IPS-18c (cell line): ENCODE results near the gene KRTAP10-1.
"Not testable (repeated sequence)": the region's sequence is repeated elsewhere in the genome, so short reads cannot be mapped to it uniquely, and the experiment has no call there.

Source experiments
- H3K4me3 ChIP-seq: 2 replicates; pipeline ENCODE4 v1.7.0; 2013; ENCODE audit warnings: low read depth, mild to moderate bottlenecking, low read length, moderate library complexity; ENCODE audit not compliant: insufficient read depth
- H3K9me3 ChIP-seq: one replicate; pipeline ENCODE4 v1.6.1; 2013; ENCODE audit warnings: mild to moderate bottlenecking, low read length, moderate library complexity; ENCODE audit not compliant: control insufficient read depth, insufficient read depth

KRTAP10-1 gene

DNA sequence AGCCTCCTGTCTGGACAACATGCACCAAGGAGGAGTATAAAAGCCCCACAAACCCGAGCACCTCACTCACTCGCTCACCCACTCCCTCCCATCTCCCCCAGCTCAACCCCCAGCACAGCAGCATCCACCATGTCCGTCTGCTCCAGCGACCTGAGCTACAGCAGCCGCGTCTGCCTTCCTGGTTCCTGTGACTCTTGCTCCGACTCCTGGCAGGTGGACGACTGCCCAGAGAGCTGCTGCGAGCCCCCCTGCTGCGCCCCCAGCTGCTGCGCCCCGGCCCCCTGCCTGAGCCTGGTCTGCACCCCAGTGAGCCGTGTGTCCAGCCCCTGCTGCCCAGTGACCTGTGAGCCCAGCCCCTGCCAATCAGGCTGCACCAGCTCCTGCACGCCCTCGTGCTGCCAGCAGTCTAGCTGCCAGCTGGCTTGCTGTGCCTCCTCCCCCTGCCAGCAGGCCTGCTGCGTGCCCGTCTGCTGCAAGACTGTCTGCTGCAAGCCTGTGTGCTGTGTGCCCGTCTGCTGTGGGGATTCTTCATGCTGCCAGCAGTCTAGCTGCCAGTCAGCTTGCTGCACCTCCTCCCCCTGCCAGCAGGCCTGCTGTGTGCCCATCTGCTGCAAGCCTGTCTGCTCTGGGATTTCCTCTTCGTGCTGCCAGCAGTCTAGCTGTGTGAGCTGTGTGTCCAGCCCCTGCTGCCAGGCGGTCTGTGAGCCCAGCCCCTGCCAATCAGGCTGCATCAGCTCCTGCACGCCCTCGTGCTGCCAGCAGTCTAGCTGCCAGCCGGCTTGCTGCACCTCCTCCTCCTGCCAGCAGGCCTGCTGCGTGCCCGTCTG is 33.8 kb upstream of the KRTAP10-1 start, which contains the start of gene KRTAP10-4:
Gene KRTAP10-4, plus strand, starts transcription at position 100 of the 827 bp plus-strand sequence. Its CDS starts 30 bp downstream, at position 130.
- H3K4me3 ChIP-seq, H3K9me3 ChIP-seq: not testable (repeated sequence)

DNA sequence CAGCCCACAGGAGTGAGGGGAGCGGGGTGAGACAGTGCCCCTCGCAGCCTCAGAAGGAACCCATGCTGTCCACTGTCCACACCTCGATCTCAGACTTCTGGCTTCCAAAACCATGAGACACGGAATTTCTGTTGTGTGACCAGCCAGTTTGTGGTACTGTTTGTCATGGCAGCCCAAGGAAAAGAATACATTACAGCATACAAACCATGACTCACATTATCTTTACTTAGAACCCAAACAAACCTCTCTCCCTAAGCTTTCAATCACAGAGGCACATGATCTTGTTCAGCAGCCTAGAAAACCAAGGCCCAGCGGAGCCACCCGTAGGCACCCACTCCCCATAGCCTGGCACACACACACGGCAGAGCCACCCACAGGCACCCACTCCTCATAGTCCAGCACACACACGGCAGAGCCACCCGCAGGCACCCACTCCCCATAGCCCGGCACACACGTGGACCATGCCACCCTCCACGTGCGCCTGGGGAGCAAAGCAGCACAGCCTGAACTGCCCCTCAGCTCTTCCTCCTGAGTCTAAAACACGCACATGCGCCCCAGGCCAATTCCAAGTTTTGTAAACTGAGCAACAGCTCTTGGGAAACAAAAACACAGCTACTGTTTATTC is 33.1 kb upstream of the KRTAP10-1 start:
- H3K4me3 ChIP-seq, result no peak overlapping the region
- peaks cover 3% of the 10 kb centered on the region for H3K9me3 ChIP-seq

DNA sequence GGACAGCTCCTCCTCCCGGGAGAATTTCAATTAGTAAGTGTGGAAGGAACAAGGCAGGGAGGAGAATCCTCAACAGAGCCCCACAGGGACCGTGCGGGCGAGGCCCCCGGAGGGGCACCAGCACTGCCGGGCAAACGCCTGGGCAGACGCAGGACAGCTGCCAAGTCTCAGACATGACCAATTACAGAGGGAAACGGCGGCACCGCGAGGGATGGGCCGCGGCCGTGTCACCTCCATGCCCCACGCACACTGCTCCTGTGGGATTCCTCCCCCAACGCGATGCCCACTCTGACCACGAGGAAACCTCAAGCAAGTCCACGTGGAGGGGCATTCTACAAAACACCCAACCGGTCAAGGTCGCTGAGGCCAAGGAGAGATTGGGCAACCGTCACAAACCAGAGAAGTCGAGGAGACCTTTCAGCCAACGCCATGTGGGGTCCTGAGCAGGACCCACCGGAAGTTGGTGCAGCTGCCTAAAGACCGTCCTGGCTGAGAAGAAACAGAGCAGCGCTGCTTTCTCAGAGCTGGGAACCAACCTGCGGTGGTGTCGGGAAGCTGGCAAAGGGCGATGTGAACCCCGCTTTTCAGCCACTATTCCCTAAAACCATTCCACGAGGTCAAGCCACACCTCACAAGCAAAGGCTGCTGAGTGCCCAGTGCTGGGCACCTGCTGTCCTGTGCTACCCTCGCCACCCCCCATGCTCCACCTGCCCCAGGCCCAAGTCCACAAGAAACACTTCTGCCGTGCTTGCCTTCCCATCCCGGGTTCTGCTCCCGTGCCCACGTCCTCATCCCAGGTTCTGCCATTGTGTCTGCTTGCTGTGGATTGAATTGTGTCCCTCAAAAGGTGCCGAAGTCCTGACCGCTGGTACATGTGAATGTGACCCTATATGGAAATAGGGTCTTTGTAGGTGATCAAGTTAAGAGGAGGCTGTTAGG is 32.1 kb upstream of the KRTAP10-1 start:
- Histone ChIP-seq H3K4me3 (no peak overlapping the region), H3K9me3 (no peaks in the 10 kb centered on the region)

DNA sequence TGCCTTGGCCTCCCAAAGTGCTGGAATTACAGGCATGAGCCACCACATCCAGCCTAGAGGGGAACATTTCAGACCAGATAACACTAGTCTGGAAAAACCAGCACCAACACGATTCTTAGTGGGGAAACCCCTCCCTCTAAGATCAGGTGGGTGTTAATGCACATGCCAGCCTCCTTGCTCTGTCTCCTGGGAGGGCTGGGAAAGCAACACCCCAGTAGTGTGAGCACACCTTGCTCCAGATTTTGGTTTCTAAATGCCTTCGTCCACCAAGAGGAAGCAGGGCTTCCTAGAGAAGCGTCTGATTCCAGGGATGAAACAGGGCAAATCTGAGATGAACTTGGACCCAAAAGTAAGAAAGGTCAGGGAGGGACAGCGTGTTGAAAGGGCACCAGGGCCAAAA is 31.3 kb upstream of the KRTAP10-1 start:
- H3K4me3 ChIP-seq, result no peak overlapping the region
- no peaks in the 10 kb centered on the region for H3K9me3 ChIP-seq

DNA sequence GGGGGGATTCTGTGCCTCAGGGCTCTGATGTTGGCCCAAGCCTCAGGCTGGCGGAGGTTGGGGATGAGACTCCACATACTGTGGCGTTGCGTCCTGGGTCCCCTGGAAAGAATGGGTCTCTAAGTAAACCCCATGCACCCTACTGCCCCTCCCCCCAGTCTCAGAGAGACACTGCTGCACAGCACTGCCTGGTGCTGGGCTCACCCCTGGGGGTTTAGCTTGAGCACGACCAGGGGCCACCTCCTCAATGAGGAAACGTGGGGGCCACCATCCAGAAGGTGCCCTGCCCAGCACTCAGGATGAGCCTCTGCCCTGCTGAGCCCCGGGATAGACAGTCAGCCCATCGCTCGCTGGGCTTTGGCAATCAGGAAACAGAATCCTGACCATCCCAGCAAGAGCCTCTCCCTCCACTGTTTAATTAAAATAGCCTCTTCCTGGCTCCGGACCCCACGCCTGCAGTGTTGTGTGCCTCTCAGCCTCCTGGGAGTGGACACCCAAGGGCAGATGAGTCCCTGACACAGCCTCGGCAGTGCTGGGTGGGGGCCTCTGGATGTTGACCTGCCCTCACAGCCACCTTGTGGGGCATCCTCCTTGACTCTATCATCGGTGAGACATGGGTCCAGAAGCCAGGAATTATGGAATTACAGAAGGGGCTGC is 30.0 kb upstream of the KRTAP10-1 start:
- no peak overlapping the region for H3K4me3 ChIP-seq

DNA sequence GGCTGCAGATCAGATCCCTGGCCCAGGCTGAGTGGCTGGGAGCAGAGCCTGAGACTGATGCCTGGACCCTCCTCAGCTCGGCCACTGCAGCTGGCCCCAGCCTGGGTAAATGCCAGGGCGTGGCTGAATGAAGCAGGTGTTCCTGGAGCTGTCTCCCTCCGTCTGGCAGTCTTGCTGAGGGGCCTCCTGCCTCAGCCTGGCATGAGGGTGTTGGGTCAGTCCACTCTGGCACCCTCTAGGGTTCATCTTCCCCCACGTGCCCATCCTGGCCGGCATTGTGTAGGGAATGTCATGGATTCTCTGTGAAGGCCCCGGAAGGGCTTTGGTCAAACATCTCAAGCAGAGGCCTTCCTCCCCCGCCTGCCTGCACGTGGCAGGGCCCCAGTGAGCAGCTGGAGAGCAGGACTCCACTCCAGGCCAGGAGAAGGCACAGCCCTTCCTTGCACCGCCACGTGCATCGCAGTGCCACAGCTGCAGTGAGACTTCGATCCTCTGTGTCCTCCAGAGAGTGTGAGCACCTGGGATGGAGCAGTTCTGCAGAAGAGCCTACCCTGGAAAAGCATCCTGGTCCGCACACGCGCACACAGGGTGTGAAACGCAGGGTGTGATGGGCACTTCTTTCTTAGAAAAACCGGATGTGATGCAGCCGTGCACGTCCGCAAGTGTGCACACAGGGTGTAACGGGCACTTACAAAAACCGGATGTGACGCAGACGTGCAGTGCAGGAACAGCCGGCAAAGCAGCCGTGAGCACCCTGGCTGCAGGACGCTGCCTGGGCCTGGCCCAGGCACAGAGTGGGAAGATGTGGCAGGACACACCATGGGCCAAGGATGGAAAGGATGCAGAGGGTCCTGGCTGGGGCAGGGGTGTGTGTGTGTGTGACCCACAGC is 28.9 kb upstream of the KRTAP10-1 start:
- H3K4me3 ChIP-seq, result no peak overlapping the region; the same call in 1 of the 2 replicates

More for the DNA sequence above, 30.0 kb upstream of the KRTAP10-1 start:
- no peaks in the 10 kb centered on the region for H3K9me3 ChIP-seq

DNA sequence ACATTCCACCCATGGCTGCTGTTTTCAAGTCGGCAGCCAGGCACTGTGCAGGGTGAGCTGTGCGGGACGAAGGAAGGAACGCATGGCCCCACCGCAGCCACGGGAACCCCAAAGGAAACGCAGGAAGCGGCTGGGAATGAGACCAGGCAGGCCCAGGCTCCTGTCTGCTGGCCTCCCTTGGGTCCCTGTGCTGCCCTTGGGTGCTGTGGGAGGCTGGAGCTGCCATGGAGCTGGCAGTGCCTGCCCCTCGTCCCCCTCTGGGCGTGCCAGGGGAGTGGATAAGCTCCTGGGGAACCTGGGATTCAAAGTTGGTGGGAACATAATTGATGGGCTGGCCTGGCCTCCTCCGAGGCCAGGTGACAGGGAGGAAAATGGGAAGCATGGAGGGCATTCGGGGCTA is 28.3 kb upstream of the KRTAP10-1 start:
- Histone ChIP-seq H3K9me3 (no peaks in the 10 kb centered on the region), H3K4me3 (no peak overlapping the region)

More for the DNA sequence above, 28.9 kb upstream of the KRTAP10-1 start:
- H3K9me3 ChIP-seq, result no peaks in the 10 kb centered on the region

DNA sequence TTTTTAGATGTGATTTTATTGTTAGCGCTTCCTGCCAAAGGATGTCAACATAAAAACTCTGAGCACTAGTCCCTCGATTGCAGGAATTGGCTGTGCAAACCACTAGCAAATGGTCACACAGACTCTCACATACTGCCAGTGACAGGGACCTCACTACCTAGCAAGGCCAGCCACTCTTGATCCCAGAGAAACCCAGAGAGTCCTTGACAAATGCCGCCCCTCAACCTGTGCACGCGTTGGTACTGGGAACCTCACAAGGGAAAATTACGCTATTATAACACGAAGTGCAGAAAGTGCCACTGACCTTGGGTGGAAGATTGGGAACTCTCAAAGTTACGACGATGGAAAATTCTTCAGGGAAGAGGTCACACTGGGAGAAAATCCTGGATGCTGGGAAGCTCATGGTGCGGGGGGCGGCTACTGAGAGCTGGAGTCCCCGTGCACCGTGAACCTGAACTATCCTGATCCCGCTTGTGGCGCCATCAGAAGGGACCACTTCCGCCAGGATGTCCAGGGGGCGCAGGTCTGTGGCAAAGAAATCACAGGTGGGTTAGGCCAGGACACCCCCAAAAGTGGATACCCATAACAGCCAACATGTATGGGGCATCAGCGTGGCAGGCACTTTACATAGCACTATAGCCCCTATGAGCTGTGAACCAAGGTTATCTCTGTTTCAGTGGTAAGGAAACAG is 27.6 kb upstream of the KRTAP10-1 start:
- H3K4me3 ChIP-seq, result no peak overlapping the region
- H3K9me3 ChIP-seq, result no peaks in the 10 kb centered on the region

DNA sequence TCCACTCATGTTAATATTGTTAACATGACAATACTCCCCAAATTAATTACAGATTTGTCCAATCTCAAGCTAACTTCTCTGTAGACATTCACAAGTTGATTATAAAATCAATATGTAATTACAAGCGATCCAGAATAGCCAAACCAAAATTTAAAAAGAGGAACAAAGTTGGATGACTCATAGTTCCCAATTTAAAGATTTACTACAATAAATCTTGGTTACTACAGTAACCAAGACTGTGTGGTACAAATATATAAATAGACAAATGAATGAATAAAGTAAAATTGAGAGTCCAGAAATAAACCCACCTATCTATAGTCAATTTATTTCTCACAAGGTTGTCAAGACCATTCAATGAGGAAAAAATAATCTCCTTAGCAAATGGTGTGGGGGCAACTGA is 26.4 kb upstream of the KRTAP10-1 start:
- H3K9me3 ChIP-seq, result no peaks in the 10 kb centered on the region
- H3K4me3 ChIP-seq, result no peak overlapping the region

DNA sequence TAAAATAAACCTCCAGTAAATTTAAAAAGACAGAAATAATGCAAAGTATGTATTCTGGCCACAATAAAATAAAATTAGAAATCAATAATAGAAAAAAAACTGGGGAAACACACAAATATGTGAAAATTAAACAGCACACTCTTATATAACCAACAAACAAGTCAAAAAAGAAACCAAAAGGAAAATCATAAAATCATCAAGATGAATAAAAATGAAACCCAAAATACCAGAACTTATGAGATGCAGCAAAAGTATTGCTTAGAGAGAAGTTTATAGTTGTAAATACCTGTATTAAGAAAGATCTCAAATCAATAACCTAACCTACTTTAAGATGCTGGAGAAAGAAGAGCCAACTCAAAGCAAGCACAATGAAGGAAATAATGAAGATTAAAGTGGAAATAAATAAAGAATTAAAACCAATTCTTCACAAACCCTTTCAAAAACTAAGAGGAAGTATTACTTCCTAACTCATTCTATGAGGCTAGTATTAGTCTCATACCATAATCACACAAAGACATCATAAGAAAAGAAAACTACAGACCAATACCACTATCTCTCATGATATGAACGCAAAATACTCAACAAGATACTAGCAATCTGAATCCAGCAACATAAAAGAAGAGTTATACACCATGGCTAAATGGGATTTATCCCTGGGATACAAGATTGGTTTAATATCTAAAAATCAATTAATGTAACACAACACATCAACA is 25.0 kb upstream of the KRTAP10-1 start:
- Histone ChIP-seq H3K4me3 (no peak overlapping the region), H3K9me3 (no peaks in the 10 kb centered on the region)

DNA sequence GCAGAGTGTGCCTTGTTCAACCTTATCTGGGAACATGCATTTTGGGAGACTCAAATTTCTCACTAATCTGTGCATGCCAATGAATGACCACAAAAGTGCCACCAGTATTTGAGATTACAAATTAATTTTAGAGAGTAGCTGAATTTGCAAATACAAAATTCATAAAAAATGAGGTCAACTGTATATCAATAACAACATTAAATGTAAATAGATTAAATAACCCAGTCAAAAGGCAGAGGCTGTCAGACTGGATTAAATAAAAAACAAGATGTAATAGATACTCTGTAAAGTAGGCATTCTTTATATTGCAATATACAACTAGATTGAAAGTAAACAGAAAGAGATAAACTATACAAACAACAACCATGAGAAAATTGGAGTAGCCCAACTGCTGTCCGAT is 24.1 kb upstream of the KRTAP10-1 start:
- no peak overlapping the region for H3K4me3 ChIP-seq
- no peaks in the 10 kb centered on the region for H3K9me3 ChIP-seq

DNA sequence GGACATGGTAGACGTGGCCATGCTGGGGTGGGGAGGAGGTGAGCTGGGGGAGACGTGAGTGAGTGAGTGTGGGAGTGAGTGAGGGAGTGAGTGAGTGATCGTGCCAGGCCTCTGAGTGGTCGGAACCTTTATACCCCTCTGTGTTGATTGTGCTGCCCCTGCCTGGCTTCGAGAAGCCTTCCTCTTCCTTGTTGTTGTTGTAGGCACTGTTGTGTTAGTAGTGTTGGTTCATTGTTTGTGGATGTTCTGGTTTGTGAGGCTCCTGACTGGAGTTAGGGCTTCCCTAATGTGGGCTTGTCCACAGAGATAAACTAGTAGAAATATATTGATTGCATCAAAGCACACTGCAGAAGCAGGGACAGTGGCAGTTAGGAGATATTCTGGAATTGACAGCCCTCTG is 18.7 kb upstream of the KRTAP10-1 start, which contains the start of gene KRTAP10-3:
Gene KRTAP10-3, minus strand, starts transcription at position 101 of the 400 bp plus-strand sequence. Its CDS starts 80 bp downstream, at position 21.
- H3K4me3 ChIP-seq, result no peak within 1 kb of the TSS
- peaks cover 2% of the 10 kb centered on the region for H3K9me3 ChIP-seq

DNA sequence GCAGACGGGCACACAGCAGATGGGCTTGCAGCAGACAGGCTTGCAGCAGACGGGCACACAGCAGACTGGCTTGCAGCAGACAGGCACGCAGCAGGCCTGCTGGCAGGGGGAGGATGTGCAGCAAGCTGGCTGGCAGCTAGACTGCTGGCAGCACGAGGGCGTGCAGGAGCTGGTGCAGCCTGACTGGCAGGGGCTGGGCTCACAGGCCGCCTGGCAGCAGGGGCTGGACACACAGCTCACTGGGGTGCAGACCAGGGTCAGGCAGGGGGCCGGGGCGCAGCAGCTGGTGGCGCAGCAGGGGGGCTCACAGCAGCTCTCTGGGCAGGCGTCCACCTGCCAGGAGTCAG is 18.3 kb upstream of the KRTAP10-1 start:
- H3K4me3 ChIP-seq, H3K9me3 ChIP-seq: not testable (repeated sequence)

DNA sequence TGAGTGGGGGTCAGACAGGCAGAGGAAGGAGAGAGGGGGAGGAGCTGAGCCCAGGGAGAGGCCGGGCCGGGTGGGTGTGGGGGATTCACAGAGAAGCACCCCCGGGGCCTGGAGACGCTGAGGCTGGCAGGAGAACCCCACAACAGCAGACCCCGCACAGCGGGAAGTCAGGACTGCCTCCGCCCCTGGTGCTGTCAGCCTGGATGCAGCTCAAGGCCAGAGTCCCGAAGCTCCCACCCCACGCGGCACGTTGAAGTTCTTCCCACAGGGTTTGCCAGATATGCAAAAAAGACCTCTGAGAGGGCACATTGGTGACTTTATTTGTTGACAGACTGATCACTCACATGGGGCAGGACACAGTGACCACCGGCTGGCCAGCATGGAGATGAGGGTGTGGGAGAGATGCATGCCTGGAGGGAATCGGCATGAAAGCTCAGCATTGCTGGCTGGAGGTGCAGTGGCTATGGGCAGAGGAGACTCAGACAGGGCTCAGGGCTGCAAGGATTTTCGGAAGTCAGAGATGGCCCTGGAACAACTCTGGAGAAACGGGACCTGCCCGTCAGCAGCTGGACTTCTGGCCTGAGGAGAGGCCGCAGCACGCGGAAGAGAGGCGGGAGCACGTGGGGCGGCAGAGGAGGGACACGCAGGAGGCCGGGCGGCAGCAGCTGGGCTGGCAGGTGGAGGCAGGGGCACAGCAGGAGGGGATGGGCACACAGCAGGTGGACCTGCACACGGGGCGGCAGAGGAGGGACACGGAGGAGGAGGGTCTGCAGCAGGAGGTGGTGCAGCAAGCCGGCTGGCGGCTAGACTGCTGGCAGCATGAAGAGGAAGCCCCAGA is 17.7 kb upstream of the KRTAP10-1 start:
- Histone ChIP-seq H3K9me3 (peaks cover 2% of the 10 kb centered on the region), H3K4me3 (no peak overlapping the region)
